WTC11 (cell line): ENCODE results near the gene MAP1S.

Experiments
- RELA ChIP-seq: sonication (generic); formaldehyde crosslinking; IDR thresholded peaks from 2 replicates; pipeline ENCODE4 v1.8.1; 2022; ENCODE audit warnings: missing genetic modification reagents, mild to moderate bottlenecking, borderline replicate concordance
- SP1 ChIP-seq: sonication (generic); formaldehyde crosslinking; conservative IDR thresholded peaks from 2 replicates; pipeline ENCODE4 v1.8.1; 2022; ENCODE audit warnings: missing genetic modification reagents
- TF ChIP-seq, protein P1 (sequence below): fragments of 200-600 bp; IDR thresholded peaks from 2 replicates; pipeline ENCODE4 v1.8.0; 2022; ENCODE audit warnings: antibody characterized with exemption
- TF ChIP-seq, protein P2 (sequence below): sonication (generic); formaldehyde crosslinking; IDR thresholded peaks from 2 replicates; pipeline ENCODE4 v1.8.0; 2022; ENCODE audit warnings: mild to moderate bottlenecking, missing genetic modification reagents
- TF ChIP-seq, protein P3 (sequence below): sonication (generic); formaldehyde crosslinking; IDR thresholded peaks from 2 replicates; pipeline ENCODE4 v1.8.1; 2022; ENCODE audit warnings: mild to moderate bottlenecking, missing genetic modification reagents, moderate library complexity, borderline replicate concordance

DNA sequence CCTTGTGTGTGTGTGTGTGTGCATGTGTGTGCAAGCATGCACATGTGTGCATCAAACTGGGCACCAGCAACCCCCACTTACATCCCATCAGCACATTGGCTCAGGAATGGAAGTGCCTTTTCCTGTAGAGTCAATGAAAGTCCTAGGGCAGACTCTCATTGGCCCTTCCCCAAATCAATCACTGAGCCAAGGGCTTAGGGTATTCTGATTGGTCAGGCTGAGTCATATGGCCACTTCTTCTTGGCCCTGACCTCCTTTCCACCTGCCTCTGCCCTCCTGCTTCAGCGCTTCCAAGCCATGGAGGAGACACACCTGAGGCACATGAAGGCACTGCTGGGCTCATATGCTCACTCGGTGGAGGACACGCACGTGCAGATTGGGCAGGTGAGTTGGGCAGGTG is 52.9 kb downstream of the MAP1S start:
- TF ChIP-seq, protein P1, sequence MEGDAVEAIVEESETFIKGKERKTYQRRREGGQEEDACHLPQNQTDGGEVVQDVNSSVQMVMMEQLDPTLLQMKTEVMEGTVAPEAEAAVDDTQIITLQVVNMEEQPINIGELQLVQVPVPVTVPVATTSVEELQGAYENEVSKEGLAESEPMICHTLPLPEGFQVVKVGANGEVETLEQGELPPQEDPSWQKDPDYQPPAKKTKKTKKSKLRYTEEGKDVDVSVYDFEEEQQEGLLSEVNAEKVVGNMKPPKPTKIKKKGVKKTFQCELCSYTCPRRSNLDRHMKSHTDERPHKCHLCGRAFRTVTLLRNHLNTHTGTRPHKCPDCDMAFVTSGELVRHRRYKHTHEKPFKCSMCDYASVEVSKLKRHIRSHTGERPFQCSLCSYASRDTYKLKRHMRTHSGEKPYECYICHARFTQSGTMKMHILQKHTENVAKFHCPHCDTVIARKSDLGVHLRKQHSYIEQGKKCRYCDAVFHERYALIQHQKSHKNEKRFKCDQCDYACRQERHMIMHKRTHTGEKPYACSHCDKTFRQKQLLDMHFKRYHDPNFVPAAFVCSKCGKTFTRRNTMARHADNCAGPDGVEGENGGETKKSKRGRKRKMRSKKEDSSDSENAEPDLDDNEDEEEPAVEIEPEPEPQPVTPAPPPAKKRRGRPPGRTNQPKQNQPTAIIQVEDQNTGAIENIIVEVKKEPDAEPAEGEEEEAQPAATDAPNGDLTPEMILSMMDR: no peak
- no peak for TF ChIP-seq SP1 (CRISPR knock-in tag)
- TF ChIP-seq, protein P2, sequence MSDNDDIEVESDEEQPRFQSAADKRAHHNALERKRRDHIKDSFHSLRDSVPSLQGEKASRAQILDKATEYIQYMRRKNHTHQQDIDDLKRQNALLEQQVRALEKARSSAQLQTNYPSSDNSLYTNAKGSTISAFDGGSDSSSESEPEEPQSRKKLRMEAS (CRISPR knock-in tag): no peak
- no peak for TF ChIP-seq RELA (CRISPR knock-in tag)
- TF ChIP-seq, protein P3, sequence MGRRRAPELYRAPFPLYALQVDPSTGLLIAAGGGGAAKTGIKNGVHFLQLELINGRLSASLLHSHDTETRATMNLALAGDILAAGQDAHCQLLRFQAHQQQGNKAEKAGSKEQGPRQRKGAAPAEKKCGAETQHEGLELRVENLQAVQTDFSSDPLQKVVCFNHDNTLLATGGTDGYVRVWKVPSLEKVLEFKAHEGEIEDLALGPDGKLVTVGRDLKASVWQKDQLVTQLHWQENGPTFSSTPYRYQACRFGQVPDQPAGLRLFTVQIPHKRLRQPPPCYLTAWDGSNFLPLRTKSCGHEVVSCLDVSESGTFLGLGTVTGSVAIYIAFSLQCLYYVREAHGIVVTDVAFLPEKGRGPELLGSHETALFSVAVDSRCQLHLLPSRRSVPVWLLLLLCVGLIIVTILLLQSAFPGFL: no peak
